ENCODE measurements around the gene MOGAT3. TPM values are rescaled to one million over a fixed set of nuclear protein-coding genes. Genes with fewer than 3 reads are reported as not detected.
A peak's percentile ranks its signal among the peaks of the same experiment; 100 is the strongest.

MOGAT3 gene
- total and polyA plus RNA-seq, 8 donors: 1.7 to 2.3 TPM; not detected in 6

DNA sequence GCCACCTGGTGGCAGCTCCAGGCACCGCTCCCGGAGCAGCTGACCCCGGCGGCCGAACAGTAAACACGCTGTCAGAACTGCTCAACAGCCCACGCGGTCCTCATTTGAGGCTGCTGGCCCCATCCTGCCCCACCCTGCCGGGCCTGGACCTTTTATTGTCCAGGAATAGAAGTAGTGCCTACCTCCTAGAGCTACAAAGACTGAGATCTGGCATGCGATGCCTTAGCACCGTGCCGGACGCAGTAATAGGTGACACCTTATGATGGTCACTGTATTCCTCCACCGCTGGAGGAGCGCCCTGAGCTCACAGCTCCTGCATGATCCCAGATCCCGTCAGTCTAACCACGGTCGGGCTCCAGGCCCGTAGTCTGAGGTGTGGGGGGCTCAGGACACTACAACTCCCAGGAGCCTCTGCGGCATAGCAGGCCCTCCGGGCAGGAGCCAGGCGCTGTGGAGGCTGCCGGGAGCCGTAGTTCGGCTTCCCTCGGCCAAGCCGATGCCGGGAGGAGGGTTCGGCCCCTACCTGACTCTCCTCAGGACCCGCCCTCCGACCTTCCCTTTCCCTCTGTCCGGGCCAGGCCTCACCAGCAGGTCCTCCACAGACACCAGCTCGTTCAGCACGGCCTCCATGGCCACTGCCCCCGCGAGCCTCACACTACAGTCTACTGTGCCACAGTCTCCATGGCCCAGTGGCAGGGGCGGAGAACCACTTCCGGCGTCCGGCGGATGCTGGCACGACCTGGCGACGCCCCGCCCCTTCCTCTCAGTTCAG is 43.7 kb upstream of the MOGAT3 start, which contains the start of gene FIS1:
Gene FIS1, minus strand, starts transcription at position 707 of the 772 bp plus-strand sequence. Its CDS starts 77 bp downstream, at position 630.
- H3K36me3 ChIP-seq: peaks cover 10 to 47% (median 38%) of the 10 kb centered on the region in 4 donors
- H3K4me1 ChIP-seq: peaks cover 17 to 70% (median 57%) of the 10 kb centered on the region in 4 donors
- H3K9me3 ChIP-seq: no peaks in the 10 kb centered on the region
- peak within 1 kb of the TSS; percentile 87 to 97 (median 95) for H3K27ac ChIP-seq
- 0 to 1% (median 0%) methylated on average over 19 to 45 of the region's 45 CpGs for WGBS, 5 donors
- no peak for TF ChIP-seq EP300 (IDR thresholded peaks at IDR 0.05)
- TF ChIP-seq, protein P1, sequence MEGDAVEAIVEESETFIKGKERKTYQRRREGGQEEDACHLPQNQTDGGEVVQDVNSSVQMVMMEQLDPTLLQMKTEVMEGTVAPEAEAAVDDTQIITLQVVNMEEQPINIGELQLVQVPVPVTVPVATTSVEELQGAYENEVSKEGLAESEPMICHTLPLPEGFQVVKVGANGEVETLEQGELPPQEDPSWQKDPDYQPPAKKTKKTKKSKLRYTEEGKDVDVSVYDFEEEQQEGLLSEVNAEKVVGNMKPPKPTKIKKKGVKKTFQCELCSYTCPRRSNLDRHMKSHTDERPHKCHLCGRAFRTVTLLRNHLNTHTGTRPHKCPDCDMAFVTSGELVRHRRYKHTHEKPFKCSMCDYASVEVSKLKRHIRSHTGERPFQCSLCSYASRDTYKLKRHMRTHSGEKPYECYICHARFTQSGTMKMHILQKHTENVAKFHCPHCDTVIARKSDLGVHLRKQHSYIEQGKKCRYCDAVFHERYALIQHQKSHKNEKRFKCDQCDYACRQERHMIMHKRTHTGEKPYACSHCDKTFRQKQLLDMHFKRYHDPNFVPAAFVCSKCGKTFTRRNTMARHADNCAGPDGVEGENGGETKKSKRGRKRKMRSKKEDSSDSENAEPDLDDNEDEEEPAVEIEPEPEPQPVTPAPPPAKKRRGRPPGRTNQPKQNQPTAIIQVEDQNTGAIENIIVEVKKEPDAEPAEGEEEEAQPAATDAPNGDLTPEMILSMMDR (IDR thresholded peaks at IDR 0.05): peak in 5 of 7 experiments; percentile 85 to 94 (median 91)
- peak; percentile 61 to 96 (median 91) for TF ChIP-seq POLR2AphosphoS5 (IDR thresholded peaks at IDR 0.05)
- peak in 1 of 4 donors; percentile 71 for TF ChIP-seq POLR2A (IDR thresholded peaks at IDR 0.05)
- intact Hi-C loops (cut with DNase I; ENCODE audit: low total_unique reads): no loop called here
- H3K4me3 ChIP-seq: peak within 1 kb of the TSS; percentile 74 to 94 (median 81)
- H3K27me3 ChIP-seq: no peaks in the 10 kb centered on the region
- peak; percentile 96 to 98 for DNase-seq

DNA sequence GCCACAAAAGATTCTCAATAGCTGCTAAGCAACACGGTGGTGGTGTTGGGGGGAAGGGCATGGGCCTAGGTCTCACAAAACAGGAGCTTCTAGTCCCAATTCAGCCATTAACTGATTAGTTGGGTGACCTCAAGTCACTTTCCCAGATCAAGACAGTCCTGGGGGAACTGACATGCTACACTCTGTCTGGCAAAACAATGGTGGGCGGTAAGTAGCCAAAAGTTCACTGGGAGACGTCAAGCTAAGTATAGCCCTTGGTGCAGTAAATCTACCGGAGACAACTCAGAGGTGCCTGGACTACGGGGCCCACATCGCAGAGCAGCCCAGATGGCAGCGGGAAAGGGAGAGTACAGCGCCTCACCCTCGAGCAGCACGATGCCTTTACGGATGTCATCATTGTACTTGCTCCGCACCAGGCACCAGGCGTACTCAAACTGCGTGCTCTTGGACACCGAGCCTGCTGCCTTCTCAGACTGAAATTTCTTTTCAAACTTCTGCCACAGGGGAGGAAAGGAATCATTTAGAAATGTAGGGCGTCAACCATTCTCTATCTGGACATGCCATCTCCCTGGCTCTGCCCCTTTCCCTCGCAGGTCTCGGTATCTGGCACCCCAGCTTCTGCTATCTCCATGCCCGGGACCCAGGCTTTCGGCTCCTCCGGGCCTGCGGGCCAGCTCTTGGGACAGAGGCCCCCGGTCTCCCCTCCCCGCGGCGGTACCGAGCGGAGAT is 43.0 kb upstream of the MOGAT3 start:
- no peaks in the 10 kb centered on the region for H3K9me3 ChIP-seq
- DNase-seq: peak in 1 of 2 donors; percentile 56
- peak overlapping the region; percentile 74 to 94 (median 81) for H3K4me3 ChIP-seq
- WGBS, 5 donors: 13 to 26% (median 17%) methylated on average over 18 to 28 of the region's 28 CpGs
- H3K36me3 ChIP-seq: peaks cover 18 to 47% (median 38%) of the 10 kb centered on the region in 4 donors
- no peak for TF ChIP-seq EP300 (IDR thresholded peaks at IDR 0.05)
- H3K27ac ChIP-seq: peak overlapping the region; percentile 87 to 97 (median 95)
- intact Hi-C loops (cut with DNase I; ENCODE audit: low total_unique reads): no loop called here
- peaks cover 17 to 70% (median 59%) of the 10 kb centered on the region in 4 donors for H3K4me1 ChIP-seq
- no peaks in the 10 kb centered on the region for H3K27me3 ChIP-seq

DNA sequence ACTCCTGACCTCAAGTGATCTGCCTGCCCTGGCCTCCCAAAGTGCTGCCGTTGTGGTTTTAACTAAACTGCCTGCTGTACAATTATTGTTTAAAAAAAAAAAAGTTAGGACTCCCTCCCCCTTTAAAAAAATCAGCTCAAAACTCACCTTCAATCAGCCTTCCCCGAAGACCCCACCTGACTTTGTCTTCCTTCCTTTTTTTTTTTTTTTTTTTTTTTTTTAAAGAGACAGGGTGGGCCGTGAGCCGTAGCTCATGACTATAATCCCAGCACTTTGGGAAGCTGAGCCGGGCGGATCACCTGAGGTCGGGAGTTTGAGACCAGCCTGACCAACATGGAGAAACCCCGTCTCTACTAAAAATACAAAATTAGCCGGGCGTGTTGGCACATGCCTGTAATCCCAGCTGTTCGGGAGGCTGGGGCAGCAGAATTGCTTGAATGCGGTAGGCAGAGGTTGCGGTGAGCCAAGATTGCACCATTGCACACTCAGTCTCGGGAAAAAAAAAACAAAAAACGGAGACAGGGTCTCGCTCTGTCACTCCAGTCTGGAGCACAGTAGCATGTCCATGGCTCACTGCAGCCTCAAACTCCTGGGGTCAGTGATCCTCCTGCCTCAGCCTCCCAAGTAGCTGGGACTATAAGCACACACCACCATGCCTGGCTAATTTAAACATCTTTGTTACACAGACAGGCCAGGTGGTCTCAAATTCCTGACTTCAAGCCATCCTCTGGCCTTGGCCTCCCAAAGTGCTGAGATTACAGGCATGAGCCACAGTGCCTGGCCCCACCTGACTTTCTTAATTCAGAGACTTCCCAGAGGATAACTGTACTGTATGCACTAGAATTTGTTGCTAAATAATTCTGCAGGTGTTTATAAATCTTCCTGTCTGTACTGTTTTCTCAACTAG is 40.9 kb upstream of the MOGAT3 start:
- Histone ChIP-seq H3K27ac (peak overlapping the region in 1 of 5 donors; percentile 63), H3K36me3 (peaks cover 18 to 49% (median 46%) of the 10 kb centered on the region in 4 donors), H3K4me1 (peaks cover 17 to 85% (median 64%) of the 10 kb centered on the region in 4 donors), H3K4me3 (no peak overlapping the region), H3K9me3 (no peaks in the 10 kb centered on the region), H3K27me3 (no peaks in the 10 kb centered on the region)
- DNase-seq: no peak
- TF ChIP-seq POLR2A (IDR thresholded peaks at IDR 0.05): no peak
- no peak for TF ChIP-seq EP300 (IDR thresholded peaks at IDR 0.05)
- TF ChIP-seq POLR2AphosphoS5 (IDR thresholded peaks at IDR 0.05): no peak
- TF ChIP-seq, protein P1 (IDR thresholded peaks at IDR 0.05): no peak
- WGBS, 5 donors: 76 to 92% (median 89%) methylated on average over 16 of the region's 16 CpGs
- intact Hi-C loops (cut with DNase I; ENCODE audit: low total_unique reads): no loop called here

DNA sequence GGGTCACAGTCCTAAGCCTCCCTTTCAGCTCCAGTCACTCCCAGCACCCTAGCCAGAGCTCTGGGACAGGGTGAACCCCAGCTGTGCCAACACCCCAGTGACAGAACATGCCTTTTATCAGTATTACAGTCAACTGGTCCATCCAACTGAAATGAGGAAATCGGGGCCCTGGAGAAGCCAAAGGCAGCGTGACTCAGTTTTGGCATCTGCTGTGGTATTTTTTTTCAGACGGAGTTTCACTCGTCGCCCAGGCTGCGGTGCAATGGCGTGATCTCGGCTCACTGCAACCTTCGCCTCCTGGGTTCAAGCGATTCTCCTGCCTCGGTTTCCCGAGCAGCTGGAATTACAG is 40.2 kb upstream of the MOGAT3 start:
- no peaks in the 10 kb centered on the region for H3K9me3 ChIP-seq
- peaks cover 17 to 79% (median 63%) of the 10 kb centered on the region in 4 donors for H3K4me1 ChIP-seq
- H3K27me3 ChIP-seq: no peaks in the 10 kb centered on the region
- H3K4me3 ChIP-seq: no peak overlapping the region
- peak overlapping the region in 3 of 5 donors; percentile 31 to 82 (median 63) for H3K27ac ChIP-seq
- DNase-seq: no peak
- WGBS, 5 donors: 77 to 90% (median 88%) methylated on average over 12 of the region's 12 CpGs
- TF ChIP-seq, protein P1 (IDR thresholded peaks at IDR 0.05): no peak
- TF ChIP-seq POLR2A (IDR thresholded peaks at IDR 0.05): no peak
- TF ChIP-seq EP300 (IDR thresholded peaks at IDR 0.05): no peak
- TF ChIP-seq POLR2AphosphoS5 (IDR thresholded peaks at IDR 0.05): no peak
- intact Hi-C loops (cut with DNase I; ENCODE audit: low total_unique reads): no loop called here
- peaks cover 18 to 56% (median 50%) of the 10 kb centered on the region in 4 donors for H3K36me3 ChIP-seq

All from stomach (tissue), 9 donors.